HuH-7 (cell line): ENCODE results near the gene PLEKHO2.

Experiments used
- DNase-seq: peaks from one replicate; pipeline ENCODE4 v3.0.0; 2011; ENCODE audit warnings: low spot score

Gene PLEKHO2

GRCh38 chr15:64917211-64917610 lies 75.5 kb downstream of the PLEKHO2 start:
- DNase-seq = no peak
